HG03378 (cell line): ENCODE data around the gene HOXD3.

Experiments used
- ATAC-seq: cut with Tn5 transposase; IDR thresholded peaks from one replicate; pipeline ENCODE4 v1.9.1; 2021; ENCODE audit warnings: mild to moderate bottlenecking, moderate library complexity; ENCODE audit not compliant: unreplicated experiment

Gene HOXD3

GRCh38 chr2:176132205-176133171, 24.6 kb upstream of the HOXD3 start:
- ATAC-seq, result no peak

GRCh38 chr2:176133389-176133788, 23.7 kb upstream of the HOXD3 start:
- ATAC-seq, result no peak

- ATAC-seq, result no peak
Observed at GRCh38 chr2:176134035-176134434, 23.1 kb upstream of the HOXD3 start.

GRCh38 chr2:176135035-176135440, 22.1 kb upstream of the HOXD3 start:
- ATAC-seq, result no peak

GRCh38 chr2:176136374-176137251, 20.5 kb upstream of the HOXD3 start:
- no peak for ATAC-seq

GRCh38 chr2:176137252-176137580, 19.9 kb upstream of the HOXD3 start:
- ATAC-seq, result no peak

GRCh38 chr2:176137906-176138305, 19.2 kb upstream of the HOXD3 start:
- ATAC-seq, result no peak

GRCh38 chr2:176138526-176138922, 18.6 kb upstream of the HOXD3 start:
- ATAC-seq, result no peak

- no peak for ATAC-seq
Observed at GRCh38 chr2:176138923-176139660, 18.0 kb upstream of the HOXD3 start.

GRCh38 chr2:176139661-176140512, 17.2 kb upstream of the HOXD3 start:
- ATAC-seq, result no peak

GRCh38 chr2:176140513-176141317, 16.4 kb upstream of the HOXD3 start:
- peak; percentile 79 for ATAC-seq

GRCh38 chr2:176142281-176142680, 14.8 kb upstream of the HOXD3 start:
- no peak for ATAC-seq

- ATAC-seq, result no peak
Observed at GRCh38 chr2:176145085-176145969, 11.8 kb upstream of the HOXD3 start.

GRCh38 chr2:176146101-176146500, 11.0 kb upstream of the HOXD3 start:
- ATAC-seq, result no peak

GRCh38 chr2:176146645-176147044, 10.5 kb upstream of the HOXD3 start:
- no peak for ATAC-seq

- ATAC-seq, result no peak
Observed at GRCh38 chr2:176147210-176147799, 9.8 kb upstream of the HOXD3 start.

GRCh38 chr2:176147800-176148496, 9.2 kb upstream of the HOXD3 start:
- ATAC-seq, result no peak
